Measurements from ENCODE around the gene CRABP2.

Gene CRABP2

DNA sequence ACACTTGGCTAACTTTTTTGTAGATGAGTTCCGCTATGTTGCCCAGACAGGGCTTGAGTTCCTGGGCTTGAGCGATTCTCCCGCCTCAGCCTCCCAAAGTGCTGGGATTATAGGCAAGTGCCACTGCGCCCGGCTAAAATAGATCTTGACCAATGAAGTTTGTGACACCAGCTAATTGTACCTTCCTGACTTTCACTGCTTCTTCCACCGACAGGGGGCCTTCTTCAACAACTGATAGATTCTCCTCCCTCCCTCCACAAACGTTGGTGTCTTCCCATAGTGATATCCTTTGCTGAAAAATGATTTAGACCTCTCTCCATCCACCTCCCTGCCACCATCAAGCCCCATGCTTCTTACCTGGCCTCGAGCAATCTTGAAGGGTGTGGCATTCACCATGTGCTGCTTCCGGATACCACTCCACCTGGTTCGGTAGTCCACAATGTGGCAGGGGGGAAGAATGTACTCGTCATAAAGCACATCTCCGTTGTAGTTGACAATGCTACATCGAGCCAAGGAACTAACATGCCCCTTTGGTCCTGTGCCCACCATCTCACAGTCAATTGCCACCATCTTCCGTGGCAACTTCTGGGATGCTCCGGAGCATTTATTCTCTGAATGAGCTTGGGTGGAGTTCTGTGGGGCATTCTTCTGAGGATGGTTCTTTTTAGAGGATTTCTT, 21.3 kb upstream of the CRABP2 start:
- DNase-seq: peak; percentile 65
- H3K4me1 ChIP-seq (ENCODE audit: insufficient read depth, low read length): peaks cover 56% of the 10 kb centered on the region
- H3K9me3 ChIP-seq (ENCODE audit: insufficient read depth, low read length, severe bottlenecking): no peaks in the 10 kb centered on the region
- no peak for ATAC-seq (ENCODE audit: insufficient read depth, low read depth)
- peaks cover 63% of the 10 kb centered on the region for H3K79me2 ChIP-seq (ENCODE audit: insufficient read depth, low read length)
- H4K20me1 ChIP-seq (ENCODE audit: insufficient read depth, low read length): peaks cover 46% of the 10 kb centered on the region
- peaks cover 46% of the 10 kb centered on the region for H3K36me3 ChIP-seq (ENCODE audit: insufficient read depth, low read length)
- no peak overlapping the region for H2AFZ ChIP-seq (ENCODE audit: low read depth, low read length)
- H3K4me3 ChIP-seq (ENCODE audit: low read depth in 1 of 2, low read length in 2 of 2): peak overlapping the region; percentile 77 to 78; a peak in 3 of 4 replicates
- TF ChIP-seq EZH2 (IDR thresholded peaks at IDR 0.05; ENCODE audit: borderline replicate concordance, low read depth, low read length, severe bottlenecking): no peak
- TF ChIP-seq, protein P1, sequence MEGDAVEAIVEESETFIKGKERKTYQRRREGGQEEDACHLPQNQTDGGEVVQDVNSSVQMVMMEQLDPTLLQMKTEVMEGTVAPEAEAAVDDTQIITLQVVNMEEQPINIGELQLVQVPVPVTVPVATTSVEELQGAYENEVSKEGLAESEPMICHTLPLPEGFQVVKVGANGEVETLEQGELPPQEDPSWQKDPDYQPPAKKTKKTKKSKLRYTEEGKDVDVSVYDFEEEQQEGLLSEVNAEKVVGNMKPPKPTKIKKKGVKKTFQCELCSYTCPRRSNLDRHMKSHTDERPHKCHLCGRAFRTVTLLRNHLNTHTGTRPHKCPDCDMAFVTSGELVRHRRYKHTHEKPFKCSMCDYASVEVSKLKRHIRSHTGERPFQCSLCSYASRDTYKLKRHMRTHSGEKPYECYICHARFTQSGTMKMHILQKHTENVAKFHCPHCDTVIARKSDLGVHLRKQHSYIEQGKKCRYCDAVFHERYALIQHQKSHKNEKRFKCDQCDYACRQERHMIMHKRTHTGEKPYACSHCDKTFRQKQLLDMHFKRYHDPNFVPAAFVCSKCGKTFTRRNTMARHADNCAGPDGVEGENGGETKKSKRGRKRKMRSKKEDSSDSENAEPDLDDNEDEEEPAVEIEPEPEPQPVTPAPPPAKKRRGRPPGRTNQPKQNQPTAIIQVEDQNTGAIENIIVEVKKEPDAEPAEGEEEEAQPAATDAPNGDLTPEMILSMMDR (IDR thresholded peaks at IDR 0.05; ENCODE audit: borderline replicate concordance, extremely low read depth, low read length, poor library complexity, severe bottlenecking): peak; percentile 79
- peak overlapping the region; percentile 82 for H3K27ac ChIP-seq (ENCODE audit: low read length)
- H3K27me3 ChIP-seq (ENCODE audit: insufficient read depth, low read length, poor library complexity): no peaks in the 10 kb centered on the region
- peak overlapping the region; percentile 92 for H3K4me2 ChIP-seq (ENCODE audit: insufficient read depth, low read length)
- peak overlapping the region; percentile 78 for H3K9ac ChIP-seq (ENCODE audit: low read depth, low read length)

GRCh38 chr1:156725683-156726280, 20.4 kb upstream of the CRABP2 start:
- Histone ChIP-seq H3K27me3 (ENCODE audit: insufficient read depth, low read length, poor library complexity) (no peaks in the 10 kb centered on the region), H3K9ac (ENCODE audit: low read depth, low read length) (peak overlapping the region; percentile 78), H3K79me2 (ENCODE audit: insufficient read depth, low read length) (peaks cover 66% of the 10 kb centered on the region), H2AFZ (ENCODE audit: low read depth, low read length) (no peak overlapping the region), H4K20me1 (ENCODE audit: insufficient read depth, low read length) (peaks cover 55% of the 10 kb centered on the region), H3K4me1 (ENCODE audit: insufficient read depth, low read length) (peaks cover 56% of the 10 kb centered on the region), H3K36me3 (ENCODE audit: insufficient read depth, low read length) (peaks cover 55% of the 10 kb centered on the region), H3K27ac (ENCODE audit: low read length) (peak overlapping the region; percentile 65), H3K9me3 (ENCODE audit: insufficient read depth, low read length, severe bottlenecking) (no peaks in the 10 kb centered on the region), H3K4me3 (ENCODE audit: low read depth in 1 of 2, low read length in 2 of 2) (peak overlapping the region; percentile 15 to 77; a peak in 3 of 4 replicates), H3K4me2 (ENCODE audit: insufficient read depth, low read length) (peak overlapping the region; percentile 92)
- no peak for TF ChIP-seq EZH2 (IDR thresholded peaks at IDR 0.05; ENCODE audit: borderline replicate concordance, low read depth, low read length, severe bottlenecking)
- TF ChIP-seq, protein P1 (IDR thresholded peaks at IDR 0.05; ENCODE audit: borderline replicate concordance, extremely low read depth, low read length, poor library complexity, severe bottlenecking): peak; percentile 98
- DNase-seq (peak; percentile 80), ATAC-seq (ENCODE audit: insufficient read depth, low read depth) (peak; percentile 64)

DNA sequence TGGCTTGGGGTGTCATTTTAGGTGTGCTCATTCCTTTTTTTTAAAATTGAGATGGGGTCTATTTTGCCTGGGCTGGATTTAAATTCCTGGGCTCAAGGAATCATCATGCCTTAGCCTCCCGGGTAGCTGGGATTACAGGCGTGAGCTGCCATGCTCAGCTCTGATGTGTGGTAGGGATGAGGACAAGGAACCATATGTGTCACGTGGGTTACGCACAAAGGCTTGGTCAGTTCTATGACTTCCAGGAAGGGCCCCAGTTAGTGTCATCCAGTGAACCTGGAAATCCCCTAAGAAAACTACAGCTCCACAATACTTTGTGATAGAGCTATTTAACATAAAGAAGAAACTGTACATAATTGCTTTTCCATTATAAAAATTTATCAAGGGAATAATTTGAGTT, 16.2 kb upstream of the CRABP2 start:
- TF ChIP-seq EZH2 (IDR thresholded peaks at IDR 0.05; ENCODE audit: borderline replicate concordance, low read depth, low read length, severe bottlenecking): no peak
- TF ChIP-seq, protein P1 (IDR thresholded peaks at IDR 0.05; ENCODE audit: borderline replicate concordance, extremely low read depth, low read length, poor library complexity, severe bottlenecking): no peak
- H2AFZ ChIP-seq (ENCODE audit: low read depth, low read length): no peak overlapping the region
- no peak for ATAC-seq (ENCODE audit: insufficient read depth, low read depth)
- peaks cover 57% of the 10 kb centered on the region for H3K36me3 ChIP-seq (ENCODE audit: insufficient read depth, low read length)
- H3K4me1 ChIP-seq (ENCODE audit: insufficient read depth, low read length): peaks cover 30% of the 10 kb centered on the region
- no peak overlapping the region for H3K4me3 ChIP-seq (ENCODE audit: low read depth in 1 of 2, low read length in 2 of 2)
- H3K27me3 ChIP-seq (ENCODE audit: insufficient read depth, low read length, poor library complexity): no peaks in the 10 kb centered on the region
- H3K27ac ChIP-seq (ENCODE audit: low read length): no peak overlapping the region
- DNase-seq: no peak
- peaks cover 48% of the 10 kb centered on the region for H4K20me1 ChIP-seq (ENCODE audit: insufficient read depth, low read length)
- H3K79me2 ChIP-seq (ENCODE audit: insufficient read depth, low read length): peaks cover 40% of the 10 kb centered on the region
- H3K9ac ChIP-seq (ENCODE audit: low read depth, low read length): no peak overlapping the region
- H3K4me2 ChIP-seq (ENCODE audit: insufficient read depth, low read length): no peak overlapping the region
- H3K9me3 ChIP-seq (ENCODE audit: insufficient read depth, low read length, severe bottlenecking): no peaks in the 10 kb centered on the region
